AG04449 (cell line): ENCODE measurements around the gene SIL1.
"Not testable (repeated sequence)": the region's sequence is repeated elsewhere in the genome, so short reads cannot be mapped to it uniquely, and the experiment has no call there.

Source experiments
- CTCF ChIA-PET: fragments of 350-600 bp; formaldehyde crosslinking; extraction: SDS; loops from one replicate; lab custom pipeline; 2021; ENCODE audit warnings: antibody characterized with exemption; lab: Yijun Ruan, JAX
- POLR2A ChIA-PET: fragments of 400-600, 350-600 bp; formaldehyde crosslinking; extraction: SDS; loops from one replicate; lab custom pipeline; 2020; ENCODE audit warnings: antibody characterized with exemption, inconsistent platforms; lab: Yijun Ruan, JAX
- DNase-seq: peaks from one replicate; pipeline ENCODE4 v3.0.0-alpha.2; 2010; ENCODE audit warnings: low read depth, low spot score
- H3K4me3 ChIP-seq: 2 replicates; pipeline ENCODE4 v1.5.1; 2011; ENCODE audit warnings: low read depth, mild to moderate bottlenecking, control low read depth, low read length
- TF ChIP-seq, protein P1 (sequence below): IDR thresholded peaks from one replicate; pipeline ENCODE4 v1.5.1; 2011; ENCODE audit warnings: mild to moderate bottlenecking, moderate library complexity, low read length, control low read depth, inconsistent platforms; ENCODE audit not compliant: insufficient read depth; ENCODE audit errors: missing control alignments

Gene SIL1

DNA sequence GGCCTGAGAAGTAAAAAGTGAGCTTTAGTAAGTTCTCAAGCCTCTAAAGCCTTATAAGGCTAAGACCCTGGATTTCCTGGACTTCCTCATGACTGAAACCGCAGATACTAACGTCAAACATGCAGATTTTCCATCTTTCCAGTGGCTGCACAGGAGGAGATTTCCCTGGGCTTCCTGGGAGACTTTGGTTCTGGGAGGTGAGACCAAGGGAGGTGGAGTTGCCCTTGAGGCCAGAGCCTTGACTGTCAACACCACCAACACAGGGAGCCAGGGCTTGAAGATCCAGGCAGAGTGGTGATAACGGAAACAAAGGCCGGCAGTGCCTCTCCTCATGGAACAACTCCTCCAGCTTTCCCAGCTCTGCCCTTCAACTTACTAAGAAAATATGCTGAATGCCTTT is 178.3 kb downstream of the SIL1 start:
- H3K4me3 ChIP-seq, result no peak overlapping the region
- POLR2A ChIA-PET, result no interaction called here
- TF ChIP-seq, protein P1, sequence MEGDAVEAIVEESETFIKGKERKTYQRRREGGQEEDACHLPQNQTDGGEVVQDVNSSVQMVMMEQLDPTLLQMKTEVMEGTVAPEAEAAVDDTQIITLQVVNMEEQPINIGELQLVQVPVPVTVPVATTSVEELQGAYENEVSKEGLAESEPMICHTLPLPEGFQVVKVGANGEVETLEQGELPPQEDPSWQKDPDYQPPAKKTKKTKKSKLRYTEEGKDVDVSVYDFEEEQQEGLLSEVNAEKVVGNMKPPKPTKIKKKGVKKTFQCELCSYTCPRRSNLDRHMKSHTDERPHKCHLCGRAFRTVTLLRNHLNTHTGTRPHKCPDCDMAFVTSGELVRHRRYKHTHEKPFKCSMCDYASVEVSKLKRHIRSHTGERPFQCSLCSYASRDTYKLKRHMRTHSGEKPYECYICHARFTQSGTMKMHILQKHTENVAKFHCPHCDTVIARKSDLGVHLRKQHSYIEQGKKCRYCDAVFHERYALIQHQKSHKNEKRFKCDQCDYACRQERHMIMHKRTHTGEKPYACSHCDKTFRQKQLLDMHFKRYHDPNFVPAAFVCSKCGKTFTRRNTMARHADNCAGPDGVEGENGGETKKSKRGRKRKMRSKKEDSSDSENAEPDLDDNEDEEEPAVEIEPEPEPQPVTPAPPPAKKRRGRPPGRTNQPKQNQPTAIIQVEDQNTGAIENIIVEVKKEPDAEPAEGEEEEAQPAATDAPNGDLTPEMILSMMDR, result no peak
- DNase-seq, result no peak
- CTCF ChIA-PET, result no interaction called here

DNA sequence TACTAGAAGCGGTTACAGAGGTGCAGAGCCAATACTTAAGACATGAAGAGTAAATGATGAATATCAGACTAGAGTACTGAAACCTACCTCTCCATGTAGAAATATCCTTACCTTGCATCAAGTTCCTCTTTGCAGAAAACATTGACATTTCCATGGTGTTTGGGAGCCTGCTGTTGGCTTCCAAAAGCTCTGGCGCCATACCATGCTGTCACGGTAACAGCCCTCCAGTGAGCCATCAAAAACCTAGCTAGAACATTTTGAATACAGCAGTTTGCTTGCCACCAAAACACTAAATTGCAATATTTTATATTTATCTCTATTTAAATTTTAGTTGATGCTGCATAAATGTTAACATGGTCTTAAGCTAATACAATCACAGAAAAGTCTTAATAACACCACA is 179.0 kb downstream of the SIL1 start:
- ChIA-PET POLR2A (no interaction called here), CTCF (no interaction called here)
- TF ChIP-seq, protein P1, result no peak
- H3K4me3 ChIP-seq, result no peak overlapping the region
- no peak for DNase-seq

DNA sequence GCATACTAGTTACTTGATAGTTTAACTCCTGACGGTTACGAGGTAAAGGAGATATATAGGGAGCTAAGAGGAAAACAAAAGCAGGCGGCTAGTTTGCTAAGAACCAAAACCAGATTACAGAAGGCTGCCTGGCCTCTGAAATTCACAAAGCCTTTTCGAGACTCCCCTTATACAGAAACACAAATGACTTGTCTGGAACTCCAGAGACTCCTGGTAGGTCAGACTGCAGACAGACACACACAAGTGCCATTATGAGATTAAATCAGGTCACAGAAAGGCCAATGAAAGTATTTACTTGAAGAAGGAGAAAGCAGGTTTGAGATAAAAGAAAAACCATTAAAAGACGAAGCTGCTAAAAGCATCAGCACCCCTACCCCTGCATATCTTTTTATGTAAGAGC is 180.5 kb downstream of the SIL1 start:
- no peak overlapping the region for H3K4me3 ChIP-seq
- CTCF ChIA-PET, result no interaction called here
- no peak for DNase-seq
- TF ChIP-seq, protein P1, result no peak
- POLR2A ChIA-PET, result no interaction called here

DNA sequence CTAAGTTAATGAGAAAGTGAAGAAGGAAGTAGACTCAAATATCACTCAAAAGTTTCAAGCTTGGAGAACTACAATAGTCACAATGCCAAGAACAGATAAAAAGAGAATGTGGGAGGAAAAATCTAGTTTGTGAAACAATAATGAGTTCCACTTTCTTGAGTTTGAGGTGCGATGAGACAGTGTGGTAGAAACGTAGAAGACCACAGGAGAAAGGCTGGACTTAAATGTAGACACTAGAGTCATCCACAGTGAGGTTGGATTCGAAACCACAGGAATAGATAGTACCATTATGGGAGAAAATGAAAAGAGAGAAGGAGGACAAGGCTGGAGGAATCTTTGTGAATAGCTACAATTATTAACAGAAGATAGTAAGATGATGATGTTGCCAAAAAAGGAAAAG is 182.0 kb downstream of the SIL1 start:
- CTCF ChIA-PET, result no interaction called here
- H3K4me3 ChIP-seq, result no peak overlapping the region
- TF ChIP-seq, protein P1, result no peak
- POLR2A ChIA-PET, result no interaction called here
- no peak for DNase-seq

DNA sequence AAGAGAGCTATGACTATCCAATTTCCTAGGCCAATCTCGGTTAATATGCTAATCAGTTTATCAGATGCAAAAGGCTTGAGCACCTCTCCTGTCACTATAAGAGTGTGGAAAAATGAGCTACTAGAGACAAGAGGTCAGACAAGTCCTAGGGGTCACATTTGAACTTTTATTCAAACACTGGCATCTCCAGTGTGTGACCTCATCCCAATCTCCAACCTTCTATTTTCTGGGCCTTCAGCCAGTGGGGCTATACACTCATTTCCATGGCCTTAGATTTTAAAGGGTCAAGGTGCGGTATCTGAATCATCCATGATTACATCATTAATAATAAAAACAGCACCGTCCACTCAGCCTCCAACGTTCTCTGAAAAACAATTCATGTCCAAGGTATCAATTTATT is 183.4 kb downstream of the SIL1 start:
- H3K4me3 ChIP-seq, result no peak overlapping the region
- TF ChIP-seq, protein P1, result no peak
- ChIA-PET CTCF (no interaction called here), POLR2A (interaction anchor here (0.6 kb wide), 1 partner anchor 166 kb away, joined by 3 read pairs; no protein-coding TSS in a partner anchor)
- no peak for DNase-seq

DNA sequence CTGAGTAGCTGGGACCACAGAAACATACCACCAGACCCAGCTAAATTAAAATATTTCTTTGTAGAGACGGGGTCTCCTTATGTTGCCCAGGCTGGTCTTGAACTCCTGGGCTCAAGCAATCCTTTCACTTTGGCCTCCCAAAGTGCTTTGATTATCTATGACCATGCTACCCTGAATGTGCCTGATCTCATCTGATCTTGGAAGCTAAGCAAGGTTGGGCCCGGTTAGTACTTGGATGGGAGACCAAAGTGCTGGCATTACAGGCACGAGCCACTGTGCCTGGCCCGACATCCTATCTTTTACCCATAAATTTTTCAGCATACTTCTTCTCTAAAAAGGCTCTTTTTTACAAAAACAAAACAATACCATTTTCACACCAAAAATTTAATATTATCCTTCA is 186.0 kb downstream of the SIL1 start:
- ChIA-PET POLR2A (no interaction called here), CTCF (interaction anchor here (1.0 kb wide), 1 partner anchor 9 kb away, joined by 3 read pairs; no protein-coding TSS in a partner anchor)
- TF ChIP-seq, protein P1, result no peak

DNA sequence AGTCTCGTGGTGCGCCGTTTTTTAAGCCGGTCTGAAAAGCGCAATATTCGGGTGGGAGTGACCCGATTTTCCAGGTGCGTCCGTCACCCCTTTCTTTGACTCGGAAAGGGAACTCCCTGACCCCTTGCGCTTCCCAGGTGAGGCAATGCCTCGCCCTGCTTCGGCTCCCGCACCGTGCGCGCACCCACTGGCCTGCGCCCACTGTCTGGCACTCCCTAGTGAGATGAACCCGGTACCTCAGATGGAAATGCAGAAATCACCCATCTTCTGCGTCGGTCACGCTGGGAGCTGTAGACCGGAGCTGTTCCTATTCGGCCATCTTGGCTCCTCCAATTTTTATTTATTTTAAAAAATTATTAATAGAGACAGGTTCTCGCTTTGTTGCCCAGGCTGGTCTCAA is 187.0 kb downstream of the SIL1 start:
- POLR2A ChIA-PET, DNase-seq, CTCF ChIA-PET, H3K4me3 ChIP-seq: not testable (repeated sequence)

More for the DNA sequence above, 186.0 kb downstream of the SIL1 start:
- no peak overlapping the region for H3K4me3 ChIP-seq
- no peak for DNase-seq
